OCI-LY3 (cell line): Measurements from ENCODE around the gene WWOX.

Source experiments
- EZH2phosphoT487 ChIP-seq: fragments of 200-600 bp; shearing (Covaris generic); IDR thresholded peaks from 2 replicates; pipeline ENCODE4 v1.6.1; 2018; ENCODE audit warnings: antibody characterized with exemption, mixed run types, low read depth
- TF ChIP-seq, protein P1 (sequence below): fragments of 200-600, 300-600 bp; sonication (generic); IDR thresholded peaks from 2 replicates; pipeline ENCODE4 v1.5.1; 2014; ENCODE audit warnings: antibody characterized with exemption, low read length, low read depth

GRCh38 chr16:78242239-78242630 lies 142.8 kb downstream of the WWOX start:
- TF ChIP-seq, protein P1, sequence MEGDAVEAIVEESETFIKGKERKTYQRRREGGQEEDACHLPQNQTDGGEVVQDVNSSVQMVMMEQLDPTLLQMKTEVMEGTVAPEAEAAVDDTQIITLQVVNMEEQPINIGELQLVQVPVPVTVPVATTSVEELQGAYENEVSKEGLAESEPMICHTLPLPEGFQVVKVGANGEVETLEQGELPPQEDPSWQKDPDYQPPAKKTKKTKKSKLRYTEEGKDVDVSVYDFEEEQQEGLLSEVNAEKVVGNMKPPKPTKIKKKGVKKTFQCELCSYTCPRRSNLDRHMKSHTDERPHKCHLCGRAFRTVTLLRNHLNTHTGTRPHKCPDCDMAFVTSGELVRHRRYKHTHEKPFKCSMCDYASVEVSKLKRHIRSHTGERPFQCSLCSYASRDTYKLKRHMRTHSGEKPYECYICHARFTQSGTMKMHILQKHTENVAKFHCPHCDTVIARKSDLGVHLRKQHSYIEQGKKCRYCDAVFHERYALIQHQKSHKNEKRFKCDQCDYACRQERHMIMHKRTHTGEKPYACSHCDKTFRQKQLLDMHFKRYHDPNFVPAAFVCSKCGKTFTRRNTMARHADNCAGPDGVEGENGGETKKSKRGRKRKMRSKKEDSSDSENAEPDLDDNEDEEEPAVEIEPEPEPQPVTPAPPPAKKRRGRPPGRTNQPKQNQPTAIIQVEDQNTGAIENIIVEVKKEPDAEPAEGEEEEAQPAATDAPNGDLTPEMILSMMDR: no peak
- TF ChIP-seq EZH2phosphoT487: no peak
